ENCODE measurements around the gene ZNFX1. TPM values are rescaled to one million over a fixed set of nuclear protein-coding genes. Genes with fewer than 3 reads are reported as not detected.

The ZNFX1 gene
- total and polyA plus RNA-seq, 9 of the 15 experiments (the other 6 are each of a cell fraction or from before 2014, with no cell fraction given): 3.8 to 13.8 (median 10.3) TPM

- no peak for TF ChIP-seq SLC30A9 (CRISPR knock-in tag; IDR thresholded peaks at IDR 0.05)
- no peak for TF ChIP-seq PTBP1 (IDR thresholded peaks at IDR 0.05; ENCODE audit: low read depth, low read length)
- TF ChIP-seq ZNF639 (CRISPR knock-in tag; conservative IDR thresholded peaks at IDR 0.05 in 1 of 2, IDR thresholded peaks at IDR 0.05 in 1 of 2): no peak
- TF ChIP-seq ETV5 (CRISPR knock-in tag; IDR thresholded peaks at IDR 0.05; ENCODE audit: low read depth): no peak
- no peak for TF ChIP-seq NFIC (IDR thresholded peaks at IDR 0.05)
- no peak for TF ChIP-seq RAD21 (CRISPR knock-in tag; conservative IDR thresholded peaks at IDR 0.05 in 1 of 2, IDR thresholded peaks at IDR 0.05 in 1 of 2)
- no peak for TF ChIP-seq KHSRP (IDR thresholded peaks at IDR 0.05)
- peak; percentile 83 for TF ChIP-seq C11orf30 (IDR thresholded peaks at IDR 0.05; ENCODE audit: low read depth)
- TF ChIP-seq ZNF780A (CRISPR knock-in tag; IDR thresholded peaks at IDR 0.05): no peak
- no peak for TF ChIP-seq NR1H2 (CRISPR knock-in tag; IDR thresholded peaks at IDR 0.05)
- TF ChIP-seq CREB3 (tag; conservative IDR thresholded peaks at IDR 0.05; ENCODE audit: low read depth): no peak
- TF ChIP-seq SIN3A (IDR thresholded peaks at IDR 0.05; ENCODE audit: borderline replicate concordance in 2 of 2, control insufficient read depth in 1 of 2, low read depth in 2 of 2, low read length in 2 of 2): 0 out of 4 replicates have a peak, but pooled peaks of 1 of the 2 experiments have one; percentile 32
- TF ChIP-seq MAX (CRISPR knock-in tag; IDR thresholded peaks at IDR 0.05): peak; percentile 40
- no peak for TF ChIP-seq ZNF449 (CRISPR knock-in tag; IDR thresholded peaks at IDR 0.05)
- no peak for TF ChIP-seq RBM17 (IDR thresholded peaks at IDR 0.05; ENCODE audit: borderline replicate concordance, low read depth, low read length)
- no peak for TF ChIP-seq PHB (CRISPR knock-in tag; IDR thresholded peaks at IDR 0.05)
- TF ChIP-seq CBFA2T2 (conservative IDR thresholded peaks at IDR 0.05): no peak
- no peak for TF ChIP-seq ZNF311 (CRISPR knock-in tag; IDR thresholded peaks at IDR 0.05)
- no peak for TF ChIP-seq KAT2B (IDR thresholded peaks at IDR 0.05; ENCODE audit: low read depth, low read length)
- TF ChIP-seq ZNF354B (CRISPR knock-in tag; IDR thresholded peaks at IDR 0.05): no peak
- TF ChIP-seq HNRNPK (IDR thresholded peaks at IDR 0.05; ENCODE audit: low read depth, low read length, poor library complexity, severe bottlenecking): no peak
- no peak; the same call in 1 of the 2 replicates for TF ChIP-seq NCOR1 (IDR thresholded peaks at IDR 0.05)
- no peak for TF ChIP-seq SAFB2 (IDR thresholded peaks at IDR 0.05; ENCODE audit: borderline replicate concordance, low read depth, low read length, severe bottlenecking)
- TF ChIP-seq ZNF12 (CRISPR knock-in tag; IDR thresholded peaks at IDR 0.05): no peak
- no peak for TF ChIP-seq SRSF7 (optimal IDR thresholded peaks at IDR 0.05; ENCODE audit: low read depth, low read length)
These were observed 1.2 kb upstream of the ZNFX1 start (continued) for GRCh38 chr20:49278818-49279676.
